ENCODE measurements around the gene LINS1. TPM values are rescaled to one million over a fixed set of nuclear protein-coding genes. Genes with fewer than 3 reads are reported as not detected.

LINS1 gene
- polyA plus RNA-seq, 1 donor (not counting 4 experiments of a cell fraction or from before 2014, with no cell fraction given): 19.4 TPM

GRCh38 chr15:100517846-100518245 lies 84.1 kb downstream of the LINS1 start:
- Histone ChIP-seq H4K20me1 (ENCODE audit: control insufficient read depth, extremely low read depth, insufficient read depth, low read length) (no peaks in the 10 kb centered on the region), H3K9me1 (ENCODE audit: control insufficient read depth, extremely low read depth, insufficient read depth, low read length) (peaks cover 3% of the 10 kb centered on the region), H3K79me2 (ENCODE audit: control insufficient read depth, insufficient read depth, low read length) (no peaks in the 10 kb centered on the region), H3K9ac (ENCODE audit: control insufficient read depth, extremely low read depth, insufficient read depth, low read length) (no peak overlapping the region), H3K36me3 (ENCODE audit: control insufficient read depth in 2 of 2, extremely low read depth in 1 of 2, insufficient read depth in 2 of 2, low read length in 2 of 2) (peaks cover 10 to 12% of the 10 kb centered on the region in 2 experiments), H3K4me2 (ENCODE audit: control insufficient read depth, extremely low read depth, insufficient read depth, low read depth, low read length) (no peak overlapping the region), H3K27me3 (ENCODE audit: control insufficient read depth, extremely low read depth, insufficient read depth, low read length) (no peaks in the 10 kb centered on the region), H3K9me3 (ENCODE audit: control insufficient read depth, low read depth, low read length) (no peaks in the 10 kb centered on the region), H3K4me3 (ENCODE audit: control insufficient read depth in 2 of 3, extremely low read depth in 1 of 3, insufficient read depth in 2 of 3, low read depth in 1 of 3, low read length in 3 of 3) (no peak overlapping the region), H3K4me1 (ENCODE audit: control insufficient read depth, extremely low read depth, insufficient read depth, low read length) (no peaks in the 10 kb centered on the region), H2AFZ (ENCODE audit: control insufficient read depth, low read length) (no peak overlapping the region), H3K27ac (ENCODE audit: control insufficient read depth, insufficient read depth, low read length) (no peak overlapping the region)
- FAIRE-seq (no peak), DNase-seq (ENCODE audit: low read depth, low spot score) (no peak)
- dilution Hi-C loops (cut with MboI; ENCODE audit: extremely low pct_ligation_motif_present, low sequenced_read_pairs): no loop called here
- TF ChIP-seq EZH2 (IDR thresholded peaks at IDR 0.05; ENCODE audit: low read length) (no peak), CTCF (optimal IDR thresholded peaks at IDR 0.05 in 1 of 3, IDR thresholded peaks at IDR 0.05 in 1 of 3, conservative IDR thresholded peaks at IDR 0.05 in 1 of 3; ENCODE audit: extremely low read depth in 1 of 3, insufficient read depth in 2 of 3, low read length in 3 of 3) (no peak)

Small RNAs within 50 kb of the gene (small RNA-seq; reads per million reads assigned to genes)
- gene RF00019 (ENCODE audit: insufficient read length in 3 of 3, low read depth in 3 of 3, low replicate concordance in 1 of 3): 0 reads per million in 3 experiments
- 0 to 0.25 (median 0) reads per million in 3 experiments for gene RNU6-181P (ENCODE audit: insufficient read length in 3 of 3, low read depth in 3 of 3, low replicate concordance in 1 of 3)
- 0 reads per million in 3 experiments for gene RNU6-322P (ENCODE audit: insufficient read length in 3 of 3, low read depth in 3 of 3, low replicate concordance in 1 of 3)

Other genes with a start within 250 kb of the LINS1 start
- 8.4 to 29.1 TPM (median 23.5 TPM) in 3 replicates for gene CERS3, start 73.2 kb downstream of the LINS1 start, polyA plus RNA-seq
- gene ASB7, start 405 bp upstream of the LINS1 start, polyA plus RNA-seq: 9.5 to 10.8 TPM (median 10.4 TPM) in 3 replicates

All from keratinocyte (primary cell).